ENCODE measurements around the gene VAT1. TPM values are rescaled to one million over a fixed set of nuclear protein-coding genes. Genes with fewer than 3 reads are reported as not detected.
A peak's percentile ranks its signal among the peaks of the same experiment; 100 is the strongest.

VAT1 gene
- total RNA-seq, 2 donors from 2014 or later = 247 to 267 TPM

DNA sequence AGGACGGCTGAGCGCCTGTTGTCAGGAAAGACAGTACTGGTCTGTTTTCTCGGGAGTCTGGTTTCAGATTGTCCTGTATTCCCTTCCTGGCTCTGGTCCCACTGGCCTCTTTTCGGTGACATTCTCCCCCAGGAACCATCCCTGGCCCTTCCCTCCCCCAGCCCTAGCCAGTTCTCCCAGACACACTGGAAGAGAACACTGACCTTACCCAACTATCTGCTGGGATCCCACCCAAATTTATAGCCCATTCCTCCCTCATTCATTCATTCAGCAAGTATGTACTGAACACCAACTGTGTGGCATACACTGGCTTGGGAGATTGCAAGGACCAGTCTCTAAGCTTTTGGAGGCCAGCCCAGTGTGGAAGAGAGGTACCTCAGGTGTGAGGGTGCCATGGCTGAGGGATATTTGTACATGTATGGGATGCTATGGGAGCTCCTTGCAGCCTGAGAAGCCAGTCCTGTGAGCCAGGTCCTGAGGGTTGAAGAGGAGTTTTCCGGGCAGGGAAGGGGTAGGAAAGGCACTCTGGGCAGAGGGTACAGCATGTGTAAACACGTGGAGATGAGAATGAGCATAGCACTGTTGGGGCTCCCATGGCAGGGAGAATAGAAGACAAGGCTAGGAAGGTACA is 8.1 kb upstream of the VAT1 start:
- intact Hi-C loops (cut with DNase I) = no loop called here
- DNase-seq (ENCODE audit: low spot score) = no peak

DNA sequence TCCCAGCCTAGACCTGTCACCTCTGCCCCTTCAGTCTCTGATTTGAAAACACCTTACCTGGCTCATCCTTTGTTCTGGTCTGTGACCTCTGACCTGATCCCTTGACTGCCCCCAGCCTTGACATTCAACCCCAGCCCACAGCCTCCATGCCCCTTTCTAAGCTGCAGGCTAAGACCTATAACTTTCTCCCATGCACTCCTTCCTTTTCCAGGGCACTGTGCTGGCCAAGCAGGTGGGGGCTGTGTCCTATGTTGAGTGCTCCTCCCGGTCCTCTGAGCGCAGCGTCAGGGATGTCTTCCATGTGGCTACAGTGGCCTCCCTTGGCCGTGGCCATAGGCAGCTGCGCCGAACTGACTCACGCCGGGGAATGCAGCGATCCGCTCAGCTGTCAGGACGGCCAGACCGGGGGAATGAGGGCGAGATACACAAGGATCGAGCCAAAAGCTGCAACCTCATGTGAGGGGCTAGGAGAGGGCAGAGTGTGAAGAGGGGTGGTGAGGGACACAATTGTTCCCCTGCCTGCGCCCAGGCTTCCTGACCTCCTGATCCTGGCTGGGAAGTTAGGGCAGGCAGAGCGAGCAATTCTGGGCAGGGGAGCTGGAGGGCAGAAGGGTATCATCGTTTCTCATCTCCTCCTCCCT is 6.2 kb upstream of the VAT1 start:
- peak; percentile 43 for DNase-seq (ENCODE audit: low spot score)
- intact Hi-C loops (cut with DNase I) = loop anchor here in 1 of 2 donors (10.0 kb wide), 2 partner anchors 146 to 286 kb away; partner anchors contain the start of gene NBR1

DNA sequence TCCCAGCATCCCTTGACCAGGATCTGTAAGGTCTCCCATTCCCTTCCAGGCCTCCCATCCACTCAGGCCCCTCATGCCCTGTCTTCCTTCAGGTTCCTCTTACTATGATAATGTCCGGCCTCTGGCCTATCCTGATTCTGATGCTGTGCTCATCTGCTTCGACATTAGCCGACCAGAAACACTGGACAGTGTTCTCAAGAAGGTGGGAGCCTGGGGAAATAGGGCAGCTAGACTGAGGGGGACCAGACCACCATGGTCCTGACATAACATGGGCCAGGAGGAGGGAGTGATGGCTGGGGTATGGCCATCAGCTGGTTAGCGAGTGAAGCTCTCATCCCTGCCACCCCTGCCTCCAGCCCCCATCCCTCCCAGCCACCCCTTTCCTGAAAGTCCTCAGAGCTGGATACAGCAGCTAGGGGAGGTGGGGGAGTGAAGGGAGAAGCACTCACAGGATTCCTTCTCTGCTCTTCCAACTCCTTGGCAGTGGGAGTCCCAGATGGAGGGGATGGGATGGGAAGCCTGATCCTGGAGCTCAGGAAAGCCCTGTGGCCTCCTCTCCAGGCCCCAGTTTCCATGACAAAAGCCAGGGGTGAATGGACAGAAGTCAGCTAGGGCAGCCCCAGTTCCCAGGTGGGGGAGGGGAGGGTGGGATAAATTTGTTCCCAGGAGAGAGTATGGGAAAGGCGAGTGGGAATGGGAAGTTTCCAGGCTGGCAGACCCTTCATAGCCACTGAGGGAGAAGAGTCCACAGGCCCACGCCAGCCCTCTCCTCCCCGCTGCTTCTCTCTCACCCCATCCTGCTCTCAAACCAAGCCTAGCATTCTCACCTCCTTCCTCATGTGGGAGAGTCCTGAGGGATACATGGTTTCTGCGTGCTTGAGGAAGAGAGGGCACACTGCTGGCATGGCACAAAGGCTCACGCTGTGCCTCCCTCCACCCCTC is 5.2 kb upstream of the VAT1 start:
- intact Hi-C loops (cut with DNase I) = loop anchor here in 1 of 2 donors (10.0 kb wide), 2 partner anchors 147 to 287 kb away; partner anchors contain the start of gene NBR1
- DNase-seq (ENCODE audit: low spot score) = peak; percentile 56

DNA sequence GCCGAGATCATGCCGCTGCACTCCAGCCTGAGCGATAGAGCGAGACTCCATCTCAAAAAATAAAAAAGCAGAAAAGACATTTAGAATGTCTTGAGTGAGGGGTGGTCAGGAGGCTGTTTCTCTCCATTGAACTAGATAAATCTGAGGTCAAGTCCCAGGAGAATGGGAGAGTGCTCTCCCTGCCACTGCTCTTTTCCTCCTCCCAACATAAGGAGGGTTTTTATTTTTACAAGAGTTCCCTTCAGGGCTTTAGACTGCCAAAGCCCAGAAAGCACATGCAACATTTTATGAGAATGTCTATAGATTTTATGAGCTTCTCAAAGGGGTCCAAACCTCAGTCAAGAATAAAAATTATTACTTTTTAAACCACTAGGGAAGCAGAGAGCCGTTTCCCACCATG is 4.4 kb upstream of the VAT1 start:
- intact Hi-C loops (cut with DNase I) = loop anchor here in 1 of 2 donors (10.0 kb wide), 2 partner anchors 148 to 288 kb away; partner anchors contain the start of gene NBR1
- DNase-seq (ENCODE audit: low spot score) = no peak

DNA sequence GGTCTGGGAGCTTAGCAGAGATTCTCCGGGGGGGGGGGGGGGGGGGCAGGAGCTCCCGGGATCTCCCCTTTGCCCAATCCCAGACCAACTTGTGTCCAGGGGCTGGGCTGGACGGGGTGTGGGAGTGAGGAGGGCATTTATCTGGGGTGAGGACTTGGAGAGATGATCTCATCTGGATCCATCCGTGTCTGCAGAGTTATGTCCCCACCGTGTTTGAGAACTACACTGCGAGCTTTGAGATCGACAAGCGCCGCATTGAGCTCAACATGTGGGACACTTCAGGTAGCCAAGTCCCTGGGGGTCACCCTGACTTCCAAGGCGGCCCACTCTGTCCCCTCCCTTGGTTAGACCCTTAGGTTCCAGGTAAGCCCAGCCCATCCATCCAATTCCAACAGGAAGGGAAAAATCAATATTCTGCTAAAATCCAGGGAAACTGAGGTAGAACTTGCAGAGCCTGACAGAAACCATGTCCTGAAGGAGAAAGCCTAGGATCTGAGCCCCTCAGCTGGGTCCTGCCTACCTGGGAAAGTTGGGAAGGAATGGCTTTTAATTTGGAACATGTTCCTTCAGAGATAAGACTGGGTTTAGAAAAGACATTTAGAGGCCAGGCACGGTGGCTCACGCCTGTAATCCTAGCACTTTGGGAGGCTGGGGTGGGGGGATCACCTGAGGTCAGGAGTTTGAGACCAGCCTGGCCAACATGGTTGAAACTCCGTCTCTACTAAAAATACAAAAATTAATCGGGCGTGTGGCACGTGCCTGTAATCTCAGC is 3.8 kb upstream of the VAT1 start:
- intact Hi-C loops (cut with DNase I) = loop anchor here in 1 of 2 donors (10.0 kb wide), 2 partner anchors 149 to 289 kb away; partner anchors contain the start of gene NBR1
- DNase-seq (ENCODE audit: low spot score) = no peak

DNA sequence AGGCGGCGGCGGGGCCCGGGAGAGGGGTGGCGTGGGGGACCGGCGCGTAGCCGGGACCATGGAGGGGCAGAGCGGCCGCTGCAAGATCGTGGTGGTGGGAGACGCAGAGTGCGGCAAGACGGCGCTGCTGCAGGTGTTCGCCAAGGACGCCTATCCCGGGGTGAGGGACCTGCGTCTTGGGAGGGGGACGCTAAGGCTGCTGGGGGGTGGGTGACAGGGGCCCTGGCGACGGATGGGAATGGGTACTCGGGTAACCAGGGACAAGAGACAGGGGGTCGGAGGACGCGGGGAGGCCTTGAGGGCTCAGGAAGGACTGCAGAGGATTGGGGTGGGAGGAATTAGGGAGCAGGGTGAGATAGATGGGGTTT is 3.1 kb upstream of the VAT1 start:
- no peak for DNase-seq (ENCODE audit: low spot score)
- intact Hi-C loops (cut with DNase I) = loop anchor here in 1 of 2 donors (10.0 kb wide), 2 partner anchors 150 to 290 kb away; partner anchors contain the start of gene NBR1

DNA sequence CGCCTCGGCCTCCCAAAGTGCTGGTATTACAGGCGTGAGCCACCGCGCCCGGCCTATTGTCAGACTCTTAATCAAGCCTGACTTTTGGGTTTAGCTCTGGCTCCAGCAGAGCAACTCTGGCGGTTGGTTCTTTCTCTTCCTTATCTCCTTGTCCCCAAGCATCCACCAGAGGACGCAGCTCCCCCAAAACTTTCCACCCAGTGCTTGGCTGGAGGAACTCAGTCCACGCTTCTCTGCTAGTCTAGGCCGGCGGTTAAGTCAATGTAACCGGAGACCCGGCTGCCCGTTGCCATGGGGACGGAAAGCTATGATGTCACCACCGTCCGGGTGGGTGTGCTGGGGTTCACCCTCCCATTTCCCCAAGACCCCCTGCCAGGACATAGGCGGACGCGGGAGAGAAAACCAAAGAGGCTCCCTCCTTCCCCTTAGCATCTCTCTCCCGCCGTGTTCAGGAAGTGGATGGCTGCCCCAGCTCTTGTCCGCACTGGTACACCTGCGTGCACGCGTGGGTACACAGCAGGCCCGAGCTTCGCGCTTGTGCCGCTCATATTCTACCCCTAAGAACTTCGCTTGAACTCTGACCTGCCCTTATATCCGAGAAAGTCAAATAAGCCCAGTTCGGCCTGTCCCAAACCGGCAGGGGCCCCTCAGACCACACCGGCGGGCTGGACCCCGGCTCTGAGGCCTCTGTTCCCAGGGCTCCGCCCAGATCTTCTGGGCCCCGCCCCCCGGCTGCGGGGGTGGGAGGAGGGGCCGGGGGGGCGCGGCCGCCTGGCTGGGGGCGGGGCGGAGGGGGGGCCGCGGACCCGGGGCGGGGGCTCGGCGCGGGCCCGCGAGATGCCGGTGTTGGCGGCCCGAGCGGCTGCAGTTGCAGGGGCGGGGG is 2.5 kb upstream of the VAT1 start, which contains the start of gene RND2:
Gene RND2 (plus strand): TSS at position 825 of the 883 bp plus-strand sequence. CDS start 117 bp downstream, outside the sequence.
- intact Hi-C loops (cut with DNase I) = loop anchor here (5.0 to 10.0 kb wide), 3 partner anchors 103 to 290 kb away; partner anchors contain the start of genes BRCA1 (in 1 of the 2) and NBR1 (in 1 of the 2)
- DNase-seq (ENCODE audit: low spot score) = peak; percentile 96

DNA sequence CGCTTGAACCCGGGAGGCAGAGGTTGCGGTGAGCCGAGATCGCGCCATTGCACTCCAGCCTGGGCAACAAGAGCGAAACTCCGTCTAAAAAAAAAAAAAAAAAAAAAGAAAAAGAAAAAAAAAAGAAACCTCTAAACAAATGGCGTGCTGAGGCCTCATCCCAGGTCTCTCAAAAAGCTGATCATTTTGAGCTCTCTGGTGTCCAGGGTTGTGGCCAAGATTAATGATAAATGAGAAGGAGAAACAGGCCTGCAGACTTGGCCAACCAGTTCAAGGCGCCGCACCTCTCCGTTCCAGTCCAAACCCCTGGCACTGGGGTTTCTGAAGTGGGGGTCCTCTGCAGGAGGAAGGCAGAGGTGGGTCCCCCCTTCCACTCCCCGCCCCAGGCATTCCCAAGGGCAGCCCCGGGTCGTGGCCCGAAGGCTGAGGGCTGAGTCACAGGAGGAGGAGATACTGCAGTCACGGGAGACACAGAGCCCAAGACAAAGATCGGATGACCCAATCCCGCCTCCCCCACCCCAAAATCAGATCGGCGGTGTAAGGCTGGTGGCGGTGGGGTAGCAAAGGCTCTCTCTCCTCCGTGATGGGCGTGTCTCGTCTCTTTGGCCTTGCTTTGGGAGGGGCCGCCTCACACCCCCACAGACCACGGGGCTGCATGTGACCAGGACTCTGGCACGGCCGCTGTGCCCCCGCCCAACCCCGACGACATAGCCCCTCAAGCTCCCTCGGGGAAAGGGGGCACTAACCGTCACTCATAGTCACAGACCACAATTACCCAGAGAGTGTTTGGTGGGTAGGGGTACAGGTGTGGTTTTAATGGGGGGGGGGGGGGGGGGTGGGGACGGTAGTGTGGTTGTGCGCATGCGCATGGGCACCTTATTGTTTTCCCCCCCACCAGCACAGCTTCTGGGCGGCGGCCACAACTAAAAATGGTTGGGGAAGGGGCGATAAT is 1.1 kb downstream of the VAT1 start:
- DNase-seq (ENCODE audit: low spot score) = peak; percentile 93
- intact Hi-C loops (cut with DNase I) = loop anchor here (5.0 to 10.0 kb wide), 3 partner anchors 106 to 294 kb away; partner anchors contain the start of genes BRCA1 (in 1 of the 2) and NBR1 (in 1 of the 2)

DNA sequence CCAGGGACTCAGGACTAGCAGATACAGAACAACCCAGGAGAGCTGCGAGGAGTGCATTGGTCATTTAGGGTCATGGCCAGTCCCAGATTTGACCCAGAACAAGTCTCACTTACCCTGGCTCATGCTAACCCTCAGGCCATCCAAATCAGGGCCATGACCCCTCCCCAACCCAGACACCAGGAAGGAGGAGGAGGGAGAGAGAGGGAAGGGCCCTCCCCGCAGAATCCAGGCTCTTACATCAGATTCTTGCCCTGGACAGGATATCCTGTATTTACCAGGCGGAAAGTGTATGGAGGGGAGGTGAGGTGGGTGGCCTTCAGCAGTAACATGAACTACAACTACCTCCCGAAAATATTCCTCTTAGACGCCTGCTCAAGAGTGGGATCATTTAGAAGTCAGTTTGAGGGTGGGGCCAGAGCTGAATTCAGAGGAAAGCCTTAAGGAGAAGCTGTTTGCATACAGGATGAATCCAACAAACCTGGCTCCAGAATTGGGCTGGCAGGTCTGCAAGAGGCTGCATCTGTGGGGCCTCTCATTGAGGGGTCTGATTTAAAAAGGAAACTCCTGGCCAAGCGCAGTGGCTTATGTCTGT is 2.1 kb downstream of the VAT1 start:
- DNase-seq (ENCODE audit: low spot score) = no peak
- intact Hi-C loops (cut with DNase I) = loop anchor here (5.0 to 10.0 kb wide), 3 partner anchors 107 to 295 kb away; partner anchors contain the start of genes BRCA1 (in 1 of the 2) and NBR1 (in 1 of the 2)

DNA sequence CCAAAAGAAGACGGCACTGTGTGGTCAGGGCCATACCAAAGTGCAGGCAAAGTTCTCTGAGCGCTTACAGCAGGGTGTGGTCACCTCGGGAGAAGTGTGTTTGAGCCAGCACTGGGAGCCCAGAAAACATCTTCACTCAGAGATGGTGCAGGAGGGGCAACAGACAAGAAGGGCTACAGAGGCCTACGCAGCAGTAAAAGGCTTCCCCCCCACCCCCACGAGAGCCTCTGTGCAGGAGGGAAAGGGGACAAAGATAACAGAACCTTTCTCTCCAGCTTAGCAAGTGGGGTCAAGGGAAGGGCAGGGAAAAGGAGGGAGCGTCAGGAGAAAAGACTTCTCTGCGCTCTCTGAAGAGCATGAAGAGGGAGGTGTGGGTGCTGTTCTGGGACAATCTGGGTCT is 2.8 kb downstream of the VAT1 start:
- DNase-seq (ENCODE audit: low spot score) = no peak
- intact Hi-C loops (cut with DNase I) = loop anchor here in 1 of 2 donors (10.0 kb wide), 1 partner anchor 155 kb away; the partner anchor contains the start of gene NBR1

DNA sequence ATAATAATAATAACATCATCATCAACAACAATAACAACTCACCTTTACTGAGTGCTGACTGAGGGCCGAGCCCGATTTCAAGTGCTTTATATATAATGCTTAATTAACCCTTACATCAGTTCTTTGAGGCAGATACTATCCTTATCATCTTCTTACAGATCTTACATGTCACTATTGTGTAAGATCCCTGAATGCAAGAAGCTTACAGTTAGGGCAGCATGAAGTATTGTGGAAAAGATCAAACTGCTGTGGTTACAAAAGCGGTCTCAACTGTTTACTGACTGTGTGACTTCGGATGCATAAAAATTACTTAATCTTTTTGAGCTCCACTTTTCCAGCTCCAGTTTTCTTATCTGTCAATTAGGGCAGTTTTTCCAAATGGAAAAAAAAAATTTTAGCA is 3.3 kb downstream of the VAT1 start:
- intact Hi-C loops (cut with DNase I) = loop anchor here in 1 of 2 donors (10.0 kb wide), 1 partner anchor 156 kb away; the partner anchor contains the start of gene NBR1
- DNase-seq (ENCODE audit: low spot score) = no peak

DNA sequence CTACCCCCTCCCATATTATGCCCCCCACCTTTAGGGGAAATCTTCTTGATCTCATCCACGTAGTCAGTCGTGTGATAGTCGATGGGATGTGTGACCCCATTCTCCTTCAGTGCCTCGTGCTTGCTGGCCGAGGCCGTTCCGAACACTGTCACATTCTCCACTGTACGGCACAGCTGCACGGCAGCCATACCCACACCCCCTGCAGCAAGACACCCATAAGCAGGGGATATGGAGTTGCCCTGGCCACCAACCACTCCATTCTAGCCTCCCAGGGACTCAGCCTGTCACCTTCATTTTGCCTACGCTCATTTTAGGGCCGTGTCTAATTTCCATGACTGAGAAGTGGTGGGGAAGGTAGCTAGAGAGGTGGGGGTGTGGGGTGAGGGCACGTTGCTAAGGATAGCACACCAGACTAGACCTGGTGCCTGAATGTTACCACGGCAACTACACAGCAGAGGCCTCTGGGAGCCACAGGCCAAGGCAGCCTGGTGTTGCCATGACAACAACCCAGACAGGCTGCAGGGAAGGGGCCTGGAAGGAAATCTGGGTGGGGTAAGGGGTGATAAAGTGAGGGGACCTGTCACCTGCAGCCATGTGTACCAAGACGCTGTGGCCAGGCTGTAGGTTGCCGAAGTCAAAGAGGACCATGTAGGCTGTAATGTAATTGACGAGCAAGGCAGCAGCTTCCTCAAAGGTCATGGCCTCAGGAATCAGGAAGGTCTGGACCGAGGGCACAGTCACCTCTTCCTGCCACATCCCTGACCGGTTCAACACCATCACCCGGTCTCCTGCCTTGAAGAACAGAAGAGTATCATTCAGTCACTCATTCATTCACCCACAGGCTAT is 4.0 kb downstream of the VAT1 start:
- intact Hi-C loops (cut with DNase I) = loop anchor here in 1 of 2 donors (10.0 kb wide), 1 partner anchor 157 kb away; the partner anchor contains the start of gene NBR1
- DNase-seq (ENCODE audit: low spot score) = no peak

DNA sequence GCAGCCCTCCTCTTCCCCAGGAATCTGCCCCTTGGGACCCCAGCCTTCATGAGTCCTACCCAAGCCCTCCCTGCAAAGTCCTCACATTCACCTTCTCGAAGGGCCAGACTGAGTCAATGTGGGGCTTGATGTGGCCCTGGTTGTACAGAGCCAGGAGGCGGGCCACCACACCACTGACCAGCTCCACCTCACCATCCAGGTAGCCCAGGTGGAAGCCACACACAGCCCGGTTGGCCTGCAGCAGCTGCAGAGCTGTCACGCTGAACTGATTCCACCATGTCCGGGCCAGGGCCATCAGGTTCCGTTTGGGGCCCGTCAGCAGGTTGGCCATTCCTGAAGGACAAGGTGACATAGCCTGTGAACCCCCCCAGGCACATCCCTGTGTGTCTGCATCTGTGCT is 6.0 kb downstream of the VAT1 start:
- no peak for DNase-seq (ENCODE audit: low spot score)
- intact Hi-C loops (cut with DNase I) = loop anchor here in 1 of 2 donors (10.0 kb wide), 1 partner anchor 159 kb away; the partner anchor contains the start of gene NBR1

DNA sequence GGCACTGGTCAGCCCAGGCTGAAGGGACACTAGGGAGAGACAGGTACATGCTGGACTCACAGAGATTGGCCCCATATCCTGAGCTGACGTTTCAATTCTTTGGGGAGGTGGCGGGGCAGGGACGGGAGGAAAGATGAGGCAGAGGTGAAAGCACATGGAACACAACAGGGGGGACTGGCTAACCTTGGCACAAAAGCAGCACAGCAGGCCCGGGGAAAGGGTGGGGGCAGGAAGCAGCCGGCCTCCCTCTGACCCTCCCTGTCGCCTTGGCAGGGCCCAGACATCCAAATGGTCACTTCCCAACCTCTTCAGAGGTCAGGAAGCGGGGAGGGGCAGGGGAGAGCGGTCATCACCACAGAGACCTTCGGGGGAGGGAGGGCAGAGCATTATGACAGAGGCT is 6.6 kb downstream of the VAT1 start:
- intact Hi-C loops (cut with DNase I) = loop anchor here in 1 of 2 donors (10.0 kb wide), 1 partner anchor 159 kb away; the partner anchor contains the start of gene NBR1
- peak; percentile 92 for DNase-seq (ENCODE audit: low spot score)

All from posterior vena cava (tissue), 2 donors.